Measurements from ENCODE around the gene GTPBP3. TPM values are rescaled to one million over a fixed set of nuclear protein-coding genes. Genes with fewer than 3 reads are reported as not detected.
A peak's percentile ranks its signal among the peaks of the same experiment; 100 is the strongest.

The GTPBP3 gene
- total and polyA plus RNA-seq, 10 donors, result 13.0 to 44.1 (median 24.6) TPM

DNA sequence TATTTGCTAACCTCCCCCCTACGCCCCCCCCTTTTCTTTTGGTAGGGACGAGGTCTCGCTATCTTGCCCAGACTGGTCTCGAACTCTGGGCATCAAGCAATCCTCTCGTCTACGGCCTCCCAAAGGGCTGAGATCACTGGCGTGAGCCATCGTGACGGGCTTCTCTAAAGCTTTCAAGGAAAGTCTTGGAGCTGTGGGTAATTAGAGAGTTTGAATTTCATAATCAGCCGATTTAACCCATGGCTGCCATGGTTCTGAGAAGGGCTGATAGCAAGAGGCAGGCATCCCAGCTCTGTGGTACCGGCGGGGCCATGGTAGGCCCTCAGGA, 33.4 kb upstream of the GTPBP3 start:
- Histone ChIP-seq H3K4me3 (peak overlapping the region in 2 of 8 donors; percentile 65 to 80), H3K4me1 (peaks cover 31 to 79% (median 53%) of the 10 kb centered on the region in 6 donors), H3K27ac (peak overlapping the region in 4 of 8 donors; percentile 82 to 97 (median 94)), H3K9me3 (no peaks in the 10 kb centered on the region), H3K36me3 (peaks cover 0 to 25% (median 7%) of the 10 kb centered on the region in 6 donors), H3K27me3 (replicated peaks in 1 of 7) (no peaks in the 10 kb centered on the region)
- intact Hi-C loops (cut with DNase I; ENCODE audit: low total_unique reads), result no loop called here
- DNase-seq, result peak; percentile 74
- TF ChIP-seq POLR2A (IDR thresholded peaks at IDR 0.05) (no peak), POLR2AphosphoS5 (IDR thresholded peaks at IDR 0.05) (no peak)
- TF ChIP-seq, protein P1, sequence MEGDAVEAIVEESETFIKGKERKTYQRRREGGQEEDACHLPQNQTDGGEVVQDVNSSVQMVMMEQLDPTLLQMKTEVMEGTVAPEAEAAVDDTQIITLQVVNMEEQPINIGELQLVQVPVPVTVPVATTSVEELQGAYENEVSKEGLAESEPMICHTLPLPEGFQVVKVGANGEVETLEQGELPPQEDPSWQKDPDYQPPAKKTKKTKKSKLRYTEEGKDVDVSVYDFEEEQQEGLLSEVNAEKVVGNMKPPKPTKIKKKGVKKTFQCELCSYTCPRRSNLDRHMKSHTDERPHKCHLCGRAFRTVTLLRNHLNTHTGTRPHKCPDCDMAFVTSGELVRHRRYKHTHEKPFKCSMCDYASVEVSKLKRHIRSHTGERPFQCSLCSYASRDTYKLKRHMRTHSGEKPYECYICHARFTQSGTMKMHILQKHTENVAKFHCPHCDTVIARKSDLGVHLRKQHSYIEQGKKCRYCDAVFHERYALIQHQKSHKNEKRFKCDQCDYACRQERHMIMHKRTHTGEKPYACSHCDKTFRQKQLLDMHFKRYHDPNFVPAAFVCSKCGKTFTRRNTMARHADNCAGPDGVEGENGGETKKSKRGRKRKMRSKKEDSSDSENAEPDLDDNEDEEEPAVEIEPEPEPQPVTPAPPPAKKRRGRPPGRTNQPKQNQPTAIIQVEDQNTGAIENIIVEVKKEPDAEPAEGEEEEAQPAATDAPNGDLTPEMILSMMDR (IDR thresholded peaks at IDR 0.05 in 8 of 11, conservative IDR thresholded peaks at IDR 0.05 in 3 of 11), result no peak
- 74 to 88% (median 80%) methylated on average over 12 of the region's 12 CpGs for WGBS, 5 donors

DNA sequence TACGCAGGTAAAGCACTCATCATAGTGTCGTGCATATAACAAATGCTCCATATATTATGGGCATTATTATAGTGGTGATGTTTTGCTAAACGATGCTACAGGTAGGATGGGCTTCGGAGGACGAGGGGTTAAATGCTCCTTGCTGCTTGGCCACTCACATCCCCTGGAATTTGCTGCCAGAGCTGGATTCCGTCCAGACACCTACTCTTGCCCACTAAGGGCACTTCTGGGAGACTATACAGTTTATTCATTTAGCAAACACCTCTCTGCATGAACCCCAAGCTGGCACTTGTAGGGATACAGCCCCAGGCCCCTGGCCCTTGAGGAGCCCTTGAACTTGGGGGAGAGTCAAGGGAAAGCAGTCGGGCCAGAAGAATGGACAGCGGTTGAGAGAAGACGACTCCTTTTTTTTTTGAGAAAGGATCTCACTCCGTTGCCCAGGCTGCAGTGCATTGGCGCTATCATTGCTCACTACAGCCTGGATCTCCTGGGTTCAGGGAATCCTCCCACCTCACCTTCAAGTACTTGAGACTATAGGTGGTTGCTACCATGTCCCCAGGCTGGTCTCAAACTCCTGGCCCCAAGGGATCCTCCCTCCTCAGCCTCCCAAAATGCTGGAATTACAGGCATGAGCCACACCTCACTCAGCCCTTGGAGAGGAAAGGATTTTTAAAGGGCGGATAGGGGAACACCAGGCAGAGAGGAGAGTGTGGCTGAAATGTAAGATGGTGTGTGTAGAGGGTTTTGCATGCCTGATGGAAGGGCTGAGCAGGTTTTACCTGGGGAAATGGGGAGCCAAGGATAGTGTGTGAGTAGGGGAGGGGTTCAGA, 32.8 kb upstream of the GTPBP3 start:
- H3K27me3 ChIP-seq (replicated peaks in 1 of 7), result no peaks in the 10 kb centered on the region
- intact Hi-C loops (cut with DNase I; ENCODE audit: low total_unique reads), result no loop called here
- no peaks in the 10 kb centered on the region for H3K9me3 ChIP-seq
- peaks cover 31 to 82% (median 56%) of the 10 kb centered on the region in 6 donors for H3K4me1 ChIP-seq
- peak overlapping the region; percentile 22 to 97 (median 92) for H3K27ac ChIP-seq
- peaks cover 0 to 19% (median 7%) of the 10 kb centered on the region in 6 donors for H3K36me3 ChIP-seq
- WGBS, 5 donors, result 74 to 83% (median 79%) methylated on average over 11 to 12 of the region's 12 CpGs
- no peak for TF ChIP-seq POLR2AphosphoS5 (IDR thresholded peaks at IDR 0.05)
- TF ChIP-seq POLR2A (IDR thresholded peaks at IDR 0.05), result no peak
- TF ChIP-seq, protein P1 (IDR thresholded peaks at IDR 0.05 in 8 of 11, conservative IDR thresholded peaks at IDR 0.05 in 3 of 11), result no peak
- DNase-seq, result no peak
- peak overlapping the region in 5 of 8 donors; percentile 68 to 88 (median 77) for H3K4me3 ChIP-seq

DNA sequence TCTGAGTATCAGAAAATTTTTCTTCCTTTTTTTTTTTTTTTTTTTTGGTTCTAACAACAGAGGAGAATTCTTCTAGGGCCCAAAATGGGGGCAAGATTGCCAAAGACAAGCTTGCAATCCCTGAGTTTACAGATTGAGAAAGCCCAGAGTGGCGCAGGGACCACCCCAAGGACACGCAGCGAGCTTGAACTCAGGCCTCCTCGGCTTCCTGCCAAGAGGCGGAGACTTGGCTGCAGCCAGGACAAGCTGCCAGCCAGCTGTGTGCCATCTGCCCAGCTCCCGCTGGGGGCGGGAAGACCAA, 32.2 kb upstream of the GTPBP3 start:
- Histone ChIP-seq H3K4me3 (peak overlapping the region; percentile 48 to 88 (median 74)), H3K27me3 (replicated peaks in 1 of 7) (no peaks in the 10 kb centered on the region)
- intact Hi-C loops (cut with DNase I; ENCODE audit: low total_unique reads), result no loop called here

More for the DNA sequence above, 32.2 kb upstream of the GTPBP3 start:
- Histone ChIP-seq H3K4me1 (peaks cover 34 to 87% (median 62%) of the 10 kb centered on the region in 6 donors), H3K27ac (peak overlapping the region; percentile 22 to 97 (median 92)), H3K9me3 (no peaks in the 10 kb centered on the region), H3K36me3 (peaks cover 0 to 14% (median 7%) of the 10 kb centered on the region in 6 donors)
- no peak for DNase-seq
- WGBS, 5 donors, result 0 to 3% (median 1%) methylated on average over 5 to 7 of the region's 7 CpGs
- no peak for TF ChIP-seq POLR2AphosphoS5 (IDR thresholded peaks at IDR 0.05)
- TF ChIP-seq, protein P1 (IDR thresholded peaks at IDR 0.05 in 8 of 11, conservative IDR thresholded peaks at IDR 0.05 in 3 of 11), result no peak
- no peak for TF ChIP-seq POLR2A (IDR thresholded peaks at IDR 0.05)

All from spleen (tissue), 11 donors.